Activated T-helper 9 cell treated with anti-CD3 and anti-CD28 coated beads, Interleukin-2, amount 50 U/mL, for 16 hours (primary cell): ENCODE data around the gene ANKRD20A1.
"Not testable (repeated sequence)": the region's sequence is repeated elsewhere in the genome, so short reads cannot be mapped to it uniquely, and the experiment has no call there.

Experiments used
- DNase-seq: peaks from one replicate; pipeline ENCODE4 v3.0.0-alpha.2; 2020; ENCODE audit warnings: low read depth

ANKRD20A1 gene

DNA sequence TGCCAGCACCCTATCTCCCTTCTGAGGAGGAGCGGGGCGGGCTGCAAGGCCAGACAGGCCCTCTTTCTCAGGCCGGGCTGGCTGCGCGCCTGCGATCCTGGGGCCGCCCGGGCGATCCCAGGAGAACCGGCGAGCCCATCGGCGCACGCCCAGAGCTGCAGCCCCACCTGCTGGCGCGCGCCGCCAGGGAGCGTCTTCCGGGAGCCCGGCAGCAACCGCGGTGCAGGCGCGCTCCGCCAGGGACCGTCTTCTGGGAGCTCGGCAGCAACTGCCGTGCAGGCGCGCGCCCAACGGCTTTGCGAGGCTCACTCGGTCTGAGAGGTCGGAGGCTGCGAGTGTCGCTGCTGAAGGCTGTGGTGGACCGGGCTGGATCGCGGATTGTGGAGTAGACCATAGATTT lies at the start of gene ANKRD20A1:
TSS of gene ANKRD20A1 (plus strand) at position 61 of the 400 bp plus-strand sequence. CDS start 496 bp downstream, outside the sequence.
- DNase-seq, result not testable (repeated sequence)

DNA sequence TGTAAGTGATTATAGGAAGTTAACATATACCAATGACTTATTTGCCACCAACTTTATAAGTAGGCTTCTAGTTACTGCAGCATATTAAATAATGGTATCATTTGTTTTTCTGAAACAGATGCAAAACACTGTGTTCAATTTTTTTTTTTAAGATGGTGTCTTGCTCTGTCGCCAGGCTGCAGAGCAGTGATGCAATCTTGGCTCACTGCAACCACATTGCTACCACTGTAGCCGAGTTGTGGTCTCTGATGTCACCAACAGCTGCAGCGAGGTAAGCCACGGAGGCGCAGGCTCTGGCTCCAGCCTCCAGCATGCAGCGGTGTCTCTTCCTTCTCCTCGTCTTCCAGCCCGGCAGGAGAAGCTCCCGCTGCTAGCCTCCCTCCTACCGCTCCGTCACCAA lies 26.6 kb upstream of the ANKRD20A1 start:
- not testable (repeated sequence) for DNase-seq
